GM19372 (cell line): ENCODE results near the gene WFDC2.

Source experiments
- ATAC-seq: cut with Tn5 transposase; IDR thresholded peaks from one replicate; pipeline ENCODE4 v1.9.1; 2021; ENCODE audit warnings: mild to moderate bottlenecking, low read depth, moderate library complexity; ENCODE audit not compliant: unreplicated experiment

WFDC2 gene

GRCh38 chr20:45489083-45489531 is 19.6 kb downstream of the WFDC2 start:
- ATAC-seq: no peak

GRCh38 chr20:45495501-45495941 is 26.0 kb downstream of the WFDC2 start:
- ATAC-seq: no peak

- no peak for ATAC-seq
Observed at GRCh38 chr20:45496166-45496565, 26.6 kb downstream of the WFDC2 start.

- no peak for ATAC-seq
Observed at GRCh38 chr20:45497971-45498494, 28.5 kb downstream of the WFDC2 start.

DNA sequence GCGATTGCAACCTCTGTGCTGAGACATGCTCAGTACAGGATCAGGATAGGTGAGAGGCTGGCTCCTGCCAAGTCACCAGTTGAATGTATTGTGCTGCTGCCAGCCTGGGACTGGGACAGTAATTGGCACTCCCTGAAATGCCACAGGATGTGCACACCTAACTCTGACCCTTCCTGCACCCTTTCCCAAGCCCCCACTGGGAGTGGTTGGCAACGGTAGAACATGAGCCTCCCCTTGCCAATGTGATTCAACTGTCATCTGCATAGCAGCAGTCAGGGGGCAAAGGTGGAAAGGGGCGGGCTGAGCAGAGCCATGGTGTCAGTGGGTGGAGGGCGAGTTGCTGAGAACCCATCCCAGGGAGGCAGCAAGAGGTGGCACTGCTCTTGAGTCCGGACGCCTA is 30.5 kb downstream of the WFDC2 start:
- ATAC-seq: no peak

DNA sequence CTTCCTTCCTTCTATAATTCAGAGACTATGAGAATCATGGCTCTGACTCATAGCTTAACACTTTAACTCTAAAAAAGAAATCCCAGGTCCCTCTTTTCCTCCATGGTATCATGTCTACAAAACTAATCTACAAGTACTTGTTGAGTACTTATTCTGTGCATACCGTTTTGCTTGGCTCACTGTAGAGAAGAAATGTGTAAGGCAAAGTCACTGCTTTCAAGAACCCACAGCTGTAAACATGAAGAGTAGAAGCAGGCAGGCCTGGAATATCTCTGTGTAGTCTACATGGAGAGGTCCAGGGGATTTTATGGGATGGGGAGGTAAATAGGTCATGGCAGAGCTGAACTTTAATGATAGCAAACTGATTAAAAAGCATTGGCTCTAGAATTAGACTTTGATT is 32.0 kb downstream of the WFDC2 start:
- ATAC-seq: no peak

DNA sequence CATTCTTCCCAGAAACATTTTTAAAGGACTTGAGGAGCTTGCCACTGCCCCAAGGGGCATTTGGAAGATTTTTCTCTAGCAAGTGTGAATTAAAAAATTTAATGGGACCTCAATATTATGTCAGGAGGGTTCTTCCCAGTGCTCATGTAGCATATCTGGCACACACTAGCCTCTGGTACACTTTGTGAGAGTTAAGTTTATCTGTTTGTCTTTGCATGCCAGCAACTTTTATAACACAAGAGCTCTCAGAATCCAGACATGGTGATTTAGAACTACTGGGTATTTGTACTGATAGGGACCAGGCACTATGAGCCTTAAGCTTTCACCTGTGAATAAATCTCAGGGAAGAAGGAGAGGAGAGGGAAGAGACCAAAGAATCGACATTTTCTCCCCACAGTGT is 33.0 kb downstream of the WFDC2 start:
- ATAC-seq: no peak

DNA sequence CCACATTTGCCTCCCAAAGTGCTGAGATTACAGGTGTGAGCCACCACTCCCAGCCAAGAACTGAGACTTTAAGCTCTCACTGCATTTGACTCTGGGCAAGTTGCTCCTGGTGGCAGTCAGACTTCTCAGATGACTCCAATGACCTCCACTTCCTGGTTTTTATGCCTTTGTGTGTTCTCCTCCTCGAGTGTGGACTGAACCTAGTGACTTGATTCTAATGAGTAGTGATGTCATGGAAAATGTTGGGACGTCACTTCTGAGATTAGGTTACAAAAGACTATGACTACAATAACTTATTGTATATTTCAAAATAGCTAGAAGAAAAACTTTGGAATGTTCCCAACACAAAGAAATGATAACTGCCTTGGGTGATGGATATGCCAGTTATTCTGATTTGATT is 33.9 kb downstream of the WFDC2 start:
- ATAC-seq: no peak

- no peak for ATAC-seq
Observed at GRCh38 chr20:45506398-45506797, 36.8 kb downstream of the WFDC2 start.

DNA sequence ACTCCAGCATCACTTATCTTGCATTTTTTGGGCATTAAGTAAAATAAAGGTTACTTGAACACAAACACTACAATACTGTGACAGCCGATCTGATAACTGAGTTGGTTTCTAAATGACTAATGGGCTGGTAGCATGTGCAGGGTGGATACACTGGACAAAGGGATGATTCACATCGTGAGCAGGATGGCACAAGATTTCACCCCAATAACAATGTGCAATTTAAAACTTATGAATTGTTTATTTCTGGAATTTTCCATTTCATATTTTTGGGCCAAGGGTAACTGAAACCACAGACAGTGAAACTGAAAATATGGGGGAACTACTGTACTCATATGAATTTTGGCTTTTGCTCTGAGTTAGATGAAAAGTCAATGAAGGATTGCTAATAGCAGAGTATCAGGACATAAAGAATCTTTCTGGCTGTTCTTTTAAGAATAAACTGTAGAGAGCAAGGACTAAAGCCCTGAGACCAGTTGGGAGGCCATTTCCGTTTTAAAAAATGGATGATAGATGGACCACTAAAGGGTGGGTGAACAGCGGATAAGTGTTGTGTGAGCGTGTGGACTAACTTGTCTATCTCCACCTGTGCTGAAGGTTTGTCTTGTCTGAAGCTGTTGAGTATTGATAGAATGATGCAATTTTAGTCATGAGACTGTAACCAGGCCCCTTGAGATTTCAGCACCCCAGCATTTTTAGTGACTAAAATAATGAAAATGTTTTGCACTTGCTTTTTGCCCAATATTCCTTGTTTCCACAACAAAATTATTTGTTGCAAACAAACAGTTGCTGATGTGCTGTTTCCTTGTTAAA is 37.7 kb downstream of the WFDC2 start:
- no peak for ATAC-seq

GRCh38 chr20:45508068-45508886 is 38.7 kb downstream of the WFDC2 start:
- no peak for ATAC-seq

DNA sequence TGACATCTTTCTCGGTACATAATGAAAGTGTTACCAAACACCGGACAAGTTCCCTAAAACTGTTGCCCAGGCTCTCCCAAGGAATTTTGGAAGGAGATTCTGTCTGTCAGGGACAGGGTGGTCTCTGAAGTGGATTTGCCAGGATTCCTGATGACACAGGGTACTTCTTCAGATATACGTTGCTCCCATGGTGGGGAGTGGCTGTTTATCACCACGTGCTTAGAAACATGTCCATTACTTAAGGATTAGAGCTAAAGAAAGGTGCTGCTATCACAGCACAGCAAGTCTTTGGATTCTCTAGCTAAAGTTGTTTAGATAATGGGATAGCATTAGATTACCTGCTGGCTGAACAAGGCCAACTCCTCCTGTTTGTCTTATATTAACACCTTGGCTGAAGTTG is 39.5 kb downstream of the WFDC2 start:
- no peak for ATAC-seq

- ATAC-seq: no peak
Observed at GRCh38 chr20:45510242-45510862, 40.8 kb downstream of the WFDC2 start.

DNA sequence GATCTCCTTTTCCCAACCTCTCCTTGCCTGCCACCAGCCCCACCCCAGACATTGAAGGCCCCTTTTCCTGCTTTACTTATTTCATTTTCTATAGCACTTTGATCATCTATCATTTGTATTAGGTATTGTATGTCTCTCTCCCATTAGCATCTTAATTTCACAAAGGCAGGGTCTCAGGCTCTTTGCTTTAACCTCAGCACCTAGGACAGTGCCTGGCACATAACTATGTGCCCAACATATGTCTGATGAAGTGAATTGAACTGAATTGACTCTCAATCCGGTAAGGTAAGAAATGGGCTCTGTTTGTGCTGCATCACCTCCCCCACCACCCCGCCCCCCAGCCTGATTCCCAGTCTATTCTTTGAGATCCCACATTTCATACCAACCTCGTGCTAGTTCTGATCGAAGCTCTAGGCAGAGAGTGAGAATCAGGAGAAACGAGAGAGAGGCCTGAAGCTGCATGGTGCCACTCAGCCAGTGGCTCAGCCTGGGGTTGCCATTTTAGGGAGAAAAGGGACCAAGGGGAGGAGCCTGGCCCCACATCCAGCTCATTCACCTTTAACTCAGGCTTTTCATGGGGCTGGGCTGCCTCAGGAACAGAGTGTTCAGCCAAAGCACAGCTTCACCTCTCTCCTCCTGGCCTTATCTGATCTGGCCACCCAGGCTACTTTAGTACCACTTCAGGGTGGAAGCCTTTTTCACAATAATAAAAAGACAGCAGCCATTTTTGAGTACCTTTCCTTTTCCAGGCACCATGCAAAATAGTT is 45.8 kb downstream of the WFDC2 start, which contains the start of gene SPINT3:
Gene SPINT3, minus strand, starts transcription at position 476 of the 767 bp plus-strand sequence. Its CDS starts 14 bp downstream, at position 462.
- ATAC-seq: no peak

- ATAC-seq: no peak
Observed at GRCh38 chr20:45518282-45518681, 48.7 kb downstream of the WFDC2 start.

DNA sequence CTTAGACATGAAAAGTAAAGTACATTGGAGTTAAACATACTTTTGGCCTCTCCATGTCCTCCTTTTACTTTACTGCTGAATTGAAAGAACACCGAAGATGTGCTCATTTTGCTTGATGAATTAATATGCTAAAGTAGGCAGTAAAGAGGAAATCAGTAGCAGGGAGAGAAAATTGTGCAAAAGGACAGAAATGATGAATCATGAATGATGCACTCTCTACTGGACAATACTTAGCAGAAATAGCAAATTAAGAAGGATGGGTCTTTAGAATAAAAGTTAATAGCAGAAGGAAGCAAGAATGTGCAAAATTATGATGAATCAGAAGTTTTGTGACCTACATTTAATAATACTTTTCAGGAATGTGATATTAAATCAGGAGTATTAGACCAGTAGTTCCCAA is 54.3 kb downstream of the WFDC2 start:
- no peak for ATAC-seq

DNA sequence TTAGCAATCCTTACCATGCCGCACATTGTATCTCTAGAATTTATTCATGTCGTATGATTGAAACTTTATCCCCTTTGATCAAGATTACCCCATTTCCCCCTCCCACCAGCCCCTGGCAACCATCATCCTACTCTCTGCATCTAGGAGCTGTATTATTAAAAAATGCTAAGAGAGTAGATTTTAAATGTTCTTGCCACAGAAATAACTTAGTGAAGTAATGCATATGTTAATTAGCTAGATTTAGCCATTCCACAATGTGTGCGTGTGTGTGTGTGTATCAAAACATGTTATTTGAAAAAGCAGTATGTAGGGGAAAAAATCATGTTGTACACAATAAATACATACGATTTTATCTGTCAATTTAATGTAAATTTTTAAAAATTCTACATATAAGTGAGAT is 57.7 kb downstream of the WFDC2 start:
- ATAC-seq: no peak
